Stimulated activated CD8-positive, alpha-beta memory T cell treated with anti-CD3 and anti-CD28 coated beads, Interleukin-7, amount 100 ng/mL, for 24 hours (primary cell): ENCODE results near the gene SEC14L2.
"Not testable (repeated sequence)": the region's sequence is repeated elsewhere in the genome, so short reads cannot be mapped to it uniquely, and the experiment has no call there.

Source experiments
- DNase-seq: peaks from one replicate; pipeline ENCODE4 v3.0.0-alpha.2; 2020; ENCODE audit warnings: low read depth

SEC14L2 gene

GRCh38 chr22:30455075-30455840 lies 58.4 kb downstream of the SEC14L2 start:
- DNase-seq: no peak

DNA sequence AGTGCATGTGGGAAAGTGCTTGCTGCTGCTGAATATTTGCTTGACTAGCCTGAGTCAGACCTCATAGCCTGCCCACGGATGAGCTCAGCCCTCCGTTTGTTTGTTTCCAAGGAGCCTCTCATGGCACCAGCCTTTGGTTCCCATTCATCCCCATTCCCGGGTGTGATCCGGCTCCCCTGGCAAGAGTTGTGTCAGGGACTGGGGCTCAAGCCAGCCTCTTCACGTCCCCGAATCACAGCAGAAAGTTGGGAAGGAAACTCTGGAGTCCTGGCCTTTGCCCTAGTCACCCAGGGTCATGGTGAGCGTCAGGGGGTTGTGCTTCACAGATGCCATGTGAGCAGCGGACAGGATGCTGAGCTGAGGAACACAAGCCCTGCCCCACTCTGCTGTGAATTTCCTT lies 61.2 kb downstream of the SEC14L2 start:
- DNase-seq: no peak

DNA sequence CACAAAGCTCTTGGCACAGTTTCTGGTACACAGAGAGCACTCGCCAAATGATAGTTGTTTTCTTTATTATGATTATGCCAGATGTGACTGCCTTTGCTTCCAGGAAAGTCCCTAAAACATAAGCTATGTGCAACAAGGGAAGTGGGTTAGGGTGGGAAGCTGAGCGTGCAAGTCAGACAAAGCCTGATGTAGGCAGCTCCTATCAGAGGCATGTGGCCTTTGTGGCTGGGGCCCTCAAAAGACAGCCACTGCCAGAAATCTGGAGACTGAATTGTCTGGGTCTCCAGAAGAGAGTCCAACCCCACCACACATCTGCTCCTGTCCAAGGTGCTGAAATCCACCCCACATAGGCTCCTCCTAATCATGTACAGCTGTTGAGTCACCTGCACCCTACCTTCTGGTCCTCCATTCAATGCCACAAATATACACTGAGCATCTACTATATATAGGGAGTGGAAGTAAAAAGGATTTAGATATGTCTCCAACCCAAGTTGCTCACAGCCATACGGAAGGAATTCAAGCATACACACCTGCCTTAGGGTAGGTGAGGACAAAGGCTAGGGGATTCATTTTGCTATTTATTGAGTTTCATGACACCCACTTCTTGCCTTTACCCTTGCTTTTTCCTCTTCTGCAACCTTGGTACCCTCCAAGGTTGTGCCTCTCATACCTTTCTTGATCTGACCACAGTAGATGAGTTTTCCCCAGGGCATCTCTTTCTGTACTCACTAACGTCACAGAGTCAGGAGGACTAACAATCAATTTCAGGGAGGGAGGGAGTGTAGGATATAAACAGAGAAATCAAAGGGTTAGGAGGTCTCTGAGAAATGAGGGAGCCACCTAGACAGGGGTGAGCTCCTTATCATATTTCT lies 62.6 kb downstream of the SEC14L2 start:
- no peak for DNase-seq

DNA sequence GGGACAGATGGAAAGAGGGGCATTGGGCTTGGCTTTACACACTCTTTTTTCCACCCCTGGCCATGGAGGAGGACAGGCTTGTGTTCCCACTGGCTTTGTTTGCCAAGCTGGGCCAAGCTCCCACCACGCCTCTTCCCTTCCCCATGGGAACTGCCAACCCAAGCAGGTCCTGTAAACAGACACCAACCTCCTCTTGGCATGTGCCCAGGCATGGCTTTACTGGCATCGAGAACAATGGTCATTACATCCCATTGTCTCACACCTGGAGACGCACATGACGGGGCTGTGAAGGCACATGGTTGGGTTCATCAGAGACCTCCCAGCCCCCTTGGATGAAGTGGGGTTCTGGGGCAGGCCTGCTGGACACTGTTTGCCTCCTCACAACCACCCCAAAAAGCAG lies 63.3 kb downstream of the SEC14L2 start:
- DNase-seq: no peak

- not testable (repeated sequence) for DNase-seq
Measured at GRCh38 chr22:30460555-30460954, 63.7 kb downstream of the SEC14L2 start.

DNA sequence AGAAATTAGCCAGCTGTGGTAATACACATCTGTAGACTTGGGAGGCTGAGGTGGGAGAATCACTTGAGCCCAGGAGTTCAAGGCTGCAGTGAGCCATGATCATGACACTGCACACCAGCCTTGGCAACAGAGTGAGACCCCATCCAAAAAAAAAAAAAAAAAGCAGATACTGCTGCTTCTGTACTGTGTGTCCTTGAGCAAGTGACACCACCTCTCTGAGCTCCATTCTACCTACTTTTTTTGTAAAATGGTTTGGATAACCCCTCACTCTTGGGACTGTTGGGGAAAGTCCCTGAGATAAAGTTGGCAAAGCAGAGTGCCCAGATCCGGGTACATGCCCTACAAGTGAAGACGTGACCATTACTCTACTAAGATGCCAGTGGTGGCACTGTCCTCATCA lies 72.3 kb downstream of the SEC14L2 start:
- DNase-seq: no peak

DNA sequence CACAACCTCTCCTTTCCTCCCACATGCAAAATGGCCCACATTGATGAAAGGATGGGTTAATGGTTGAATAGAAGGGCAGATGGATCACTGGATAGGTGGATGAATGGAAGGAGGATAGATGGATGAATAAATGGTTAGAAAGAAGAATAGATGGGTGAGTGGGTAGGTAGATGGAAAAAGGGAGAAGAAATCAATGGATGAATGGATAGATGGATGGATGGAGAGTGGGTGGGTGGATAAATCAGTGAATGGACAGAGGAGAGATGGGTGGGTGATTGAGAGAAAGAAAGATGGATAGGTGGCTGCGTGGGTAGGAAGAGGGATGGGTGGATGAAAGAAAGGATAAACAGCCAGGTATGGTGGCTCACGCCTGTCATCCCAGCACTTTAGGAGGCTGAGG lies 73.8 kb downstream of the SEC14L2 start:
- DNase-seq: no peak

DNA sequence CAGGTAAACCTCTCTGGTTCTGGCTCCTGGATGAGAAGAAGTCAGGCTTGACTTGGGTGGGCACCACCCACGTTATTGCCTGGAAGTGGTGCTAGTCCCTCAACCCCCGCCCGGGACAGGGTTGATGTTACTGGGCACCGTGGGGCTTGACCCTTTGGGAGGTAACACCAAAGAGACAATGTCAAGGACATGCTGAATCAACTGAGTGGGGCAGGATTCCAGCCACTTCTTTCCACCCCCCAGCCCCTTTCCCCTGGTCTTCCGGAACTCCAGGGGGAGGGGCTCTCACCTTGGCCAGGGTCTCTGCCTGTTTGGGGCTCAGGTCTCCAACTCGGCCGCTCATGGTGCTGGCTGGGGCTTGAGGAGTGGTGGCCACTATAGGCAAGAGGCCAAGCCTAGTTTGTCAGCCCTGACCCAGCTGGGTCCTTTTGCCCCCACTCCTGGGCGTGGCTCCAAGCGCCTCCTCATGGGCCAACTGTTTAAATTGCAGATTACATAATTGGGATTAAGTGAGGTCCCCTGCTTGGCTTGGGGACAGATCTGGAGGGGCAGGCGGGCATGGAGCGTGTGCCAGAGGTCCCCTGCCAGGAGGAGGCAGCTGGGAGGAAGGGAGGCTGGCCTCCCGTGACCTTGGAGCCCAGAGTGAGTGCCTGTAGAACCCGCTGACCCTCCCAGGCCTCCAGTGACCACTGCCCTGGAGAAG lies 74.9 kb downstream of the SEC14L2 start, which contains the start of gene SEC14L3:
Gene SEC14L3 (minus strand): TSS at position 402 of the 703 bp plus-strand sequence. CDS start 59 bp downstream, at position 343.
- DNase-seq: no peak

DNA sequence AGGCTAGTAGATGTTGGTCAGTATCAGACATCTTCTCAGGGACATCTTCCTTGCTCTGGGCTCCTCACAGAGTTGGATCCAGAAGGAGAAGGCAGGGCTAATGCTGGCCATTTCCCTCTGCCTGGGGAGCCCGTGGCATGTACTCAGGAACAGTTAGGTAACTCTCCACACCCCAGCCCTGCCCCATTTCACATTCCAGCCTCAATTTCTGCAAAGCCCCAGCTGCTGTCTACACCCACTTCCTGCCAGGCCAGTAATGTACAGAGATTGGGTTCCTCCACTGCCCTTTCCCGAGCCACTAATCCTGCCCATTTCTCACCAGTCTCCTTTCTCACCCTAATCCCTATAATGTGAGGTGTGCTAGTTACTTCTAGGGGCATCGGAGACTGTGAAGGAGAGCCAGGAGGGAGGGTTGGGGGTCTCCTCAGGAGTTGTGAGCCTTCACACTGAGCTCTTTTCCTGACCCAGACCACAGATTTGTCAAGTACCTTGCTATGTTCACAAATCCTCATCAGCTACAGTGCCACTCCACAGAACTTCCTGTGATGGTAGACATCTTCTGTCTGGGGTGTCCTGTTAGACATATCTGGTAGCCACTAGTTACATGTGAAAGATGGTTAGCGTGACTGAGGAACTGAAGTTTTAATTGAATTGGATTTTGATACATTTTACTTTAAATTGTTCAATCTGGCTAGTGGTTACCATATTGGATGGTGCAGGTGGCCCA lies 76.3 kb downstream of the SEC14L2 start:
- DNase-seq: no peak

DNA sequence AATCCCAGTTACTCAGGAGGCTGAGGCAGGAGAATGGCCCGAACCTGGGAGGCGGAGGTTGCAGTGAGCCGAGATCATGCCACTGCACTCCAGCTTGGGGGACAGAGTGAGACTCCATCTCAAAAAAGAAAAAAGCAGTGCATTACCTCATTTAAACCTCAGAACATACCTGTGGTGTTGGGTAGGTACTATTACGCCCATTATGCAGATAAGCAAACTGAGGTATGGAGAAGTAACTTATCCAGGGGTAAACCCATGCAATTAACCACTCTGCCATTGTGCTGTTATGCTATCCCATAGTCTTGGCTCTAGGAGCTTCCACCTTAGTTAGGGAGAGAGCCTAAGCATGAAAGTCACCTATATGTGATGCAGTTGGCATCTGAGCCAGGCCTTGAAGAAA lies 77.3 kb downstream of the SEC14L2 start:
- DNase-seq: no peak
